ENCODE measurements around the gene RNF220. TPM values are rescaled to one million over a fixed set of nuclear protein-coding genes. Genes with fewer than 3 reads are reported as not detected.

Gene RNF220
- total RNA-seq, 2 donors from 2014 or later = 66.0 to 71.2 TPM

GRCh38 chr1:44388551-44388950 lies 16.5 kb upstream of the RNF220 start:
- ATAC-seq (no peak), DNase-seq (ENCODE audit: low spot score) (no peak)
- Mint-ChIP-seq H3K9me3 (no peaks in the 10 kb centered on the region), H3K27me3 (peaks cover 0 to 13% of the 10 kb centered on the region in 2 donors), H3K27ac (no peak overlapping the region), H3K4me3 (no peak overlapping the region), H3K36me3 (no peaks in the 10 kb centered on the region), H3K4me1 (ENCODE audit: low read depth in 2 of 2) (no peaks in the 10 kb centered on the region)

GRCh38 chr1:44389437-44389836 lies 15.6 kb upstream of the RNF220 start:
- Mint-ChIP-seq H3K4me1 (ENCODE audit: low read depth in 2 of 2) (no peaks in the 10 kb centered on the region), H3K27ac (no peak overlapping the region), H3K36me3 (no peaks in the 10 kb centered on the region), H3K4me3 (no peak overlapping the region), H3K9me3 (no peaks in the 10 kb centered on the region), H3K27me3 (peaks cover 3 to 18% of the 10 kb centered on the region in 2 donors)
- ATAC-seq (no peak), DNase-seq (ENCODE audit: low spot score) (no peak)

- no peak overlapping the region for H3K27ac Mint-ChIP-seq
- ATAC-seq (no peak), DNase-seq (ENCODE audit: low spot score) (no peak)
- H3K4me1 Mint-ChIP-seq (ENCODE audit: low read depth in 2 of 2) = no peaks in the 10 kb centered on the region
- H3K4me3 Mint-ChIP-seq = no peak overlapping the region
- no peaks in the 10 kb centered on the region for H3K36me3 Mint-ChIP-seq
- H3K9me3 Mint-ChIP-seq = no peaks in the 10 kb centered on the region
- H3K27me3 Mint-ChIP-seq = peaks cover 6 to 24% of the 10 kb centered on the region in 2 donors
Observed at GRCh38 chr1:44390277-44390676, 14.8 kb upstream of the RNF220 start.

- no peak overlapping the region for H3K4me3 Mint-ChIP-seq
- no peak overlapping the region for H3K27ac Mint-ChIP-seq
- DNase-seq (ENCODE audit: low spot score) = no peak
- ATAC-seq = no peak
- H3K4me1 Mint-ChIP-seq (ENCODE audit: low read depth in 2 of 2) = peaks cover 6 to 12% of the 10 kb centered on the region in 2 donors
- peaks cover 25 to 47% of the 10 kb centered on the region in 2 donors for H3K27me3 Mint-ChIP-seq
- no peaks in the 10 kb centered on the region for H3K36me3 Mint-ChIP-seq
- no peaks in the 10 kb centered on the region for H3K9me3 Mint-ChIP-seq
Observed at GRCh38 chr1:44401256-44402228, 3.5 kb upstream of the RNF220 start.

- no peak overlapping the region for H3K27ac Mint-ChIP-seq
- H3K4me1 Mint-ChIP-seq (ENCODE audit: low read depth in 2 of 2) = peaks cover 6 to 26% of the 10 kb centered on the region in 2 donors
- DNase-seq (ENCODE audit: low spot score) = no peak
- ATAC-seq = peak; percentile 68 to 78
- H3K4me3 Mint-ChIP-seq = peak overlapping the region; percentile 84
- H3K9me3 Mint-ChIP-seq = no peaks in the 10 kb centered on the region
- H3K27me3 Mint-ChIP-seq = peaks cover 20 to 29% of the 10 kb centered on the region in 2 donors
- no peaks in the 10 kb centered on the region for H3K36me3 Mint-ChIP-seq
Observed at GRCh38 chr1:44405798-44406736, 1.0 kb downstream of the RNF220 start.

GRCh38 chr1:44406737-44407429 lies 1.8 kb downstream of the RNF220 start:
- H3K9me3 Mint-ChIP-seq = no peaks in the 10 kb centered on the region
- H3K27ac Mint-ChIP-seq = no peak overlapping the region
- peak overlapping the region; percentile 84 for H3K4me3 Mint-ChIP-seq
- peaks cover 6 to 26% of the 10 kb centered on the region in 2 donors for H3K4me1 Mint-ChIP-seq (ENCODE audit: low read depth in 2 of 2)
- no peak for DNase-seq (ENCODE audit: low spot score)
- H3K27me3 Mint-ChIP-seq = peaks cover 12 to 28% of the 10 kb centered on the region in 2 donors
- no peaks in the 10 kb centered on the region for H3K36me3 Mint-ChIP-seq
- peak; percentile 37 to 62 for ATAC-seq

GRCh38 chr1:44407430-44408211 lies 2.6 kb downstream of the RNF220 start:
- no peak overlapping the region for H3K27ac Mint-ChIP-seq
- peaks cover 6 to 26% of the 10 kb centered on the region in 2 donors for H3K4me1 Mint-ChIP-seq (ENCODE audit: low read depth in 2 of 2)
- no peaks in the 10 kb centered on the region for H3K9me3 Mint-ChIP-seq
- no peaks in the 10 kb centered on the region for H3K36me3 Mint-ChIP-seq
- ATAC-seq (peak in 1 of 2 donors; percentile 29), DNase-seq (ENCODE audit: low spot score) (no peak)
- peak overlapping the region; percentile 84 for H3K4me3 Mint-ChIP-seq
- H3K27me3 Mint-ChIP-seq = peaks cover 5 to 28% of the 10 kb centered on the region in 2 donors

- Mint-ChIP-seq H3K4me1 (ENCODE audit: low read depth in 2 of 2) (peaks cover 6 to 26% of the 10 kb centered on the region in 2 donors), H3K9me3 (no peaks in the 10 kb centered on the region), H3K36me3 (no peaks in the 10 kb centered on the region), H3K27me3 (peaks cover 0 to 24% of the 10 kb centered on the region in 2 donors), H3K27ac (peak overlapping the region in 1 of 2 donors; percentile 6), H3K4me3 (peak overlapping the region; percentile 60)
- ATAC-seq = no peak
- DNase-seq (ENCODE audit: low spot score) = no peak
Observed at GRCh38 chr1:44408212-44408582, 3.1 kb downstream of the RNF220 start.

GRCh38 chr1:44408632-44409602 lies 3.9 kb downstream of the RNF220 start:
- peaks cover 6 to 26% of the 10 kb centered on the region in 2 donors for H3K4me1 Mint-ChIP-seq (ENCODE audit: low read depth in 2 of 2)
- no peaks in the 10 kb centered on the region for H3K9me3 Mint-ChIP-seq
- no peaks in the 10 kb centered on the region for H3K36me3 Mint-ChIP-seq
- H3K27ac Mint-ChIP-seq = peak overlapping the region in 1 of 2 donors; percentile 6
- no peak for ATAC-seq
- H3K27me3 Mint-ChIP-seq = peaks cover 0 to 24% of the 10 kb centered on the region in 2 donors
- H3K4me3 Mint-ChIP-seq = peak overlapping the region; percentile 60
- no peak for DNase-seq (ENCODE audit: low spot score)

GRCh38 chr1:44409757-44410156 lies 4.7 kb downstream of the RNF220 start:
- DNase-seq (ENCODE audit: low spot score) (no peak), ATAC-seq (no peak)
- no peaks in the 10 kb centered on the region for H3K9me3 Mint-ChIP-seq
- H3K27ac Mint-ChIP-seq = no peak overlapping the region
- H3K4me1 Mint-ChIP-seq (ENCODE audit: low read depth in 2 of 2) = peaks cover 6 to 26% of the 10 kb centered on the region in 2 donors
- peaks cover 0 to 24% of the 10 kb centered on the region in 2 donors for H3K27me3 Mint-ChIP-seq
- no peaks in the 10 kb centered on the region for H3K36me3 Mint-ChIP-seq
- no peak overlapping the region for H3K4me3 Mint-ChIP-seq

GRCh38 chr1:44411861-44412260 lies 6.8 kb downstream of the RNF220 start:
- no peak for DNase-seq (ENCODE audit: low spot score)
- Mint-ChIP-seq H3K27me3 (peaks cover 0 to 33% of the 10 kb centered on the region in 2 donors), H3K4me3 (no peak overlapping the region), H3K36me3 (no peaks in the 10 kb centered on the region), H3K9me3 (no peaks in the 10 kb centered on the region), H3K4me1 (ENCODE audit: low read depth in 2 of 2) (peaks cover 0 to 14% of the 10 kb centered on the region in 2 donors), H3K27ac (no peak overlapping the region)
- ATAC-seq = no peak

GRCh38 chr1:44412601-44413000 lies 7.5 kb downstream of the RNF220 start:
- H3K36me3 Mint-ChIP-seq = no peaks in the 10 kb centered on the region
- peaks cover 0 to 39% of the 10 kb centered on the region in 2 donors for H3K27me3 Mint-ChIP-seq
- no peak overlapping the region for H3K4me3 Mint-ChIP-seq
- no peak overlapping the region for H3K27ac Mint-ChIP-seq
- DNase-seq (ENCODE audit: low spot score) (no peak), ATAC-seq (no peak)
- peaks cover 0 to 14% of the 10 kb centered on the region in 2 donors for H3K4me1 Mint-ChIP-seq (ENCODE audit: low read depth in 2 of 2)
- H3K9me3 Mint-ChIP-seq = no peaks in the 10 kb centered on the region

Data from natural killer cell treated with Interleukin-12 subunit alpha and Interleukin-12 subunit beta and Interleukin-15 and Interleukin-18, amount 100 ng/mL, for 72 hours (primary cell).